Dedifferentiated amniotic fluid mesenchymal stem cell (primary cell): Measurements from ENCODE around the gene ISG15.
A peak's percentile ranks its signal among the peaks of the same experiment; 100 is the strongest.
"Not testable (repeated sequence)": the region's sequence is repeated elsewhere in the genome, so short reads cannot be mapped to it uniquely, and the experiment has no call there.

Experiments used
- DNase-seq: peaks from one replicate; pipeline ENCODE4 v3.0.0-alpha.2; 2016; ENCODE audit errors: extremely low spot score

Gene ISG15

DNA sequence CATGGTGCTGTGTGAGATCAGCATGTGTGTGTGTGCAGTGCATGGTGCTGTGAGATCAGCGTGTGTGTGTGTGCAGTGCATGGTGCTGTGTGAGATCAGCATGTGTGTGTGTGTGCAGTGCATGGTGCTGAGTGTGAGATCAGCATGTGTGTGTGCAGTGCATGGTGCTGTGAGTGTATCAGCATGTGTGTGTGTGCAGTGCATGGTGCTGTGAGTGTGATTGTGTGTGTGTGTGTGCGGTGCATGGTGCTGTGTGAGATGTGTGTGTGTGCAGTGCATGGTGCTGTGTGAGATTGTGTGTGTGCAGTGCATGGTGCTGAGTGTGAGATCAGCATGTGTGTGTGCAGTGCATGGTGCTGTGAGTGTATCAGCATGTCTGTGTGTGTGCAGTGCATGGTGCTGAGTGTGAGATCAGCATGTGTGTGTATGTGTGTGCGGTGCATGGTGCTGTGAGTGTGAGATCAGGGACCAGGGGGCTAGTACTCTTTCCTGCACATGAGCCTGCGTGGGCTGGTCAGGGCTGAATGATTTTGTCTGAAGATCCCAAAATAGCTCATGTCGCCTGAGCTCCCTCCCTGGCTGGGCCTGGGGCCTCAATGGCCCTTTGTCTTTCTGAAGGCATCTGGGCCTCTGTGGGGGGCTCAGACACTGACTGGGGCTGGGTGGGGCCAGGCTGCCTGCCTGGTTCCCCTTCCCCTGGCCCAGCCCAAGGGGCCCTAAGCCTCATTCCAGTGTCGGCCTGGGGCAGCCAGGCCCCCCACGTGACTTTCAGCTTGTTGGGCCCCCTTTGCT is 17.8 kb downstream of the ISG15 start:
- not testable (repeated sequence) for DNase-seq

DNA sequence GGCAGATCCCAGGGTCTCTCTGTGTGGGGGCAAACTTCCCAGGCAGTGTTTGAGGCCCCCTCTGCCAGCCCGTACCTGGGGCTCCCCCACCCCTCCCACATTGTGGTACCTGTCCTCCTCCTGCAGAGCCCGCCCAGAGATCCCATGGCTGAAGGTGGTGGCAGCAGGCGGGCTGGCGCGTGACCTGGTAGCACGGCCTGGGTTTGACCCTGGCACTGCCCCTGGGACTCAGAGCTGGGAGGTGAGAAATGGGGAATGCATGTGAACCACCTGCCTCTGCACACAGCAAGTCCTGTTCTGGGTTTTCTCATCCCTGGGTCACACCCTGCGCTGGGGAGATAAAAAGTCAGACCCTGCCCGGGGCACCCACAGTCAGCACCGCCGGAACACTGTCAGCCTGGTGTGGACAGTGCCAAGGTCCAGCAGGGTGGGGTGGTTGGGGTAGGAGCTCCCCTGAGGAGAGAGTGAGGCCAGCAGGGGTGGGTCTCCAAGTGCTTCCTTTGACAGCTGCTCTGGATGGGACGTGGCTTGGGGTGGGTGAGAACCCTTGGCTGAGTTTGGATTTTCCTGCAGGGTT is 18.4 kb downstream of the ISG15 start:
- no peak for DNase-seq

DNA sequence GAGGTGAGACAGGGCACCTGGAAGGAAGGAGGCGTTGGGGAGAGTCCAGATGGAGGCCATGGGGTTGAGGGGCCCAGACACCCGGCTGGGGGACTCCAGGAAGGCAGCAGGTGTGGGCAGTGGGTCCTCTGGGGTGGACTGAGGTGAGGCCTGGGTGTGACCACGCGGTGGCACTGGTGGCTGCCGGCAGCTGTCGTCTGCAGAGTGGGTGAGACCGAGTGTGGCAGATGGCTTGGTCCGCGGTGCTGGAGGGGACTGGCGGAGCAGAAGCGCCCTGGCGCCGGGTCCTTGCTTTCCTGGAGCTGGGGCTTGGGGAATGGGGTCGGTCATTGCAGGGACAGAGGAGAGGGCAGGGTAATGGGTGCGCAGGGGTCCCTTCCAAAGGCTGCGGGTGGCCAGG is 19.1 kb downstream of the ISG15 start:
- DNase-seq = no peak

DNA sequence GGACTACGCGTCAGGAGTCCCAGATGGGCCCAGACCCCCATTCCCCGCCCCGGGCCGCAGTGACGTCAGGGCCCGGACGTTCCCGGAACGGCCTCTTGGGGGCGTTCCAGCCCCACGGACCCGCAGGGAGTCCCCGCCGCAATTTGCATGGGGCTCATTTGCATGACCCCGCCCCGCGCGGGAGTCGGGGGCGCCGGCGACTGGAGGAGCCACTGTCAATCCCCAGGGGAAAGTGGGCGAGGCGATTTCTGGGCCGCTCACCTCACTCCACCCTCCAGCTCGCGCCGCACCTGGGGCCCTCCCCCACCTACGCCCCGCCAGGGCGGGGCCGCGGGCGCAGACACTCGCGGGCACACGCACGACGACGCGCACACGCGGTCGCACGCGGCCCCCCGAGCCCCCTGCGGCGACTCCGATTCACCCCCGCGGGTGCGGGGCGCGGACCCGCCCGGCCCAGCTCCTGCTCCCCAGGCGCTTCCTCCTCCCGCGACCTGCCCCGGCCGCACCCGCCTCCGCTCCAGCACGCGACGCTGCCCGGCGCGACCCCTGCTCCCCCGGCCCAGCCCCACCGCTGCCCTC is 19.8 kb downstream of the ISG15 start:
- peak; percentile 43 for DNase-seq

DNA sequence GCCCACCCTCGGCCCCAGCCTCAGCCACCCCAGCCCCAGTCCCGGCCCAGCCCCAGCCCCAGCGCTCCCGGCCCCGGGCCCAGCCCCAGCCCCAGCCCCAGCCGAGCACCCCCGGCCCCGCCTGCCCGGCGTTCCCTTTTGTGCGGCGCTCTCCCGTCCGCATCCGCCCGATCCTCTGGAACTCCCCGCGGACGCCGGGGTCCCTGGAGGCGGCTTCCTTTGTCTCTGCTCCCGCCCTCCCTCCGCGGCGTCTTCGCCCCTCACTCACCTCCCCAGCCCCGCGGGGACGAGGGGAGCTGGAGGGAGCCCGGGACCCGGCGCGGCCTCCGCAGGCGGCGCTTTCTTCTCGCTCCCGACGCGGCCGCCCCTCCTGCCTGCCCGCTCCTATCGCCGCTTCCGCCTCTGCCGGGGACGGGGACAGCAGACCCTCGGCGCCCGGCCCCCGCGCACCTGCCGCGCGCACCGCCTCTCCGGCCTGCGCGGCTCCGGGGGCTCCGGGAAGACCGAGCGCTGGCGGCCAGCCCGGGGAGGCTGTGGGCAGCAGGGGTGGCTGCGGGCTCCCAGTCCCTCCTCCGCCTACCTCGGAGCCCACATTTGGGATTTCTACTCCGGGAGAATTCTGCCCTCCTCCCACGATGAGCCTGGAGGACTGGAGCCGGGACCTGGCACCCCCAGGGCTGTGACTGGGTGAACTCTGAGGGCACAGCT is 20.6 kb downstream of the ISG15 start:
- DNase-seq = no peak

DNA sequence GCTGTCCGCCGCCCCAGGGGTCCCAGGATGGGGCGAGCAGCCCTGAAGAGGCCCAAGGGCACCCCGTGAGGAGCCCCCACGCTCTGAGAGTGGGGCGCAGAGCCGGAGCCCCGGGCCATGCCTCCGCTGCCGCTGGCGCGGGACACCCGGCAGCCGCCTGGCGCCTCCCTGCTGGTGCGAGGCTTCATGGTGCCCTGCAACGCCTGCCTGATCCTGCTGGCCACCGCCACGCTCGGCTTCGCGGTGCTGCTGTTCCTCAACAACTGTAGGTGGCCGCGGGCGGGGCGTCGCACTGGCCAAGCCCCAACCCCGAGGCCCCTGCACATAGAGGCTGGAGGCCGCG is 21.1 kb downstream of the ISG15 start:
- no peak for DNase-seq

DNA sequence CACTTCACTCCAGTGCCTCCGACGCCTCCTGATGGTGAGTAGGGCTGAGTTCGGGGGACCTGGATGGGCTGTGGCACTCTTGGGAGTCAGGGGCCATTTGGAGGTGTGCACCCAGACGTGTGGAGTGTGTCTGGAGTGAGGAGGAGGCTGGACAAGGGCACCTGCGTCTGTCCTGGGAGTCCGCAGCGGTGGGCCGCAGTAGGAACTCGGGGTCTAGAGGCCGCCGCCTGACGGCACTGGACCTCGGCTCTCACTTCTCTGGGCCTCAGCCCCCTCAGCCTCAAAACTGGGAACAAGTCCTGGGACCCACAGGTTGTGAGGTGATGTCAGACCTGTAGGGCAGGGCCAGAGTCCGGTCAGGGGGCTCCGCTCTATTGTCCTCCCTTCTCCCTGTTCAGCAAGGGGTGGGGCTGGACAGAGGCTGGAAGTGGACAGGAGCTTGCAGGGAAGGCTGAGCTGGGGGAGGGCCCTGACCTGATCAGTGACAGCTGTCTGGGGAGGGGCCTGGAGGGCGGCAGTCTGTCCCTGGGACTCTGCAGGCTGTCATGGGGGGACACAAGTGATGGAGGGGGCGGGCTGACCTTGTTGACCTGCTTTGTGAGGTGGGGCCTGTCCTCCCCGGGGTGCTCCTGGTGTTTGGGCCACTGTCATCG is 22.1 kb downstream of the ISG15 start:
- no peak for DNase-seq

DNA sequence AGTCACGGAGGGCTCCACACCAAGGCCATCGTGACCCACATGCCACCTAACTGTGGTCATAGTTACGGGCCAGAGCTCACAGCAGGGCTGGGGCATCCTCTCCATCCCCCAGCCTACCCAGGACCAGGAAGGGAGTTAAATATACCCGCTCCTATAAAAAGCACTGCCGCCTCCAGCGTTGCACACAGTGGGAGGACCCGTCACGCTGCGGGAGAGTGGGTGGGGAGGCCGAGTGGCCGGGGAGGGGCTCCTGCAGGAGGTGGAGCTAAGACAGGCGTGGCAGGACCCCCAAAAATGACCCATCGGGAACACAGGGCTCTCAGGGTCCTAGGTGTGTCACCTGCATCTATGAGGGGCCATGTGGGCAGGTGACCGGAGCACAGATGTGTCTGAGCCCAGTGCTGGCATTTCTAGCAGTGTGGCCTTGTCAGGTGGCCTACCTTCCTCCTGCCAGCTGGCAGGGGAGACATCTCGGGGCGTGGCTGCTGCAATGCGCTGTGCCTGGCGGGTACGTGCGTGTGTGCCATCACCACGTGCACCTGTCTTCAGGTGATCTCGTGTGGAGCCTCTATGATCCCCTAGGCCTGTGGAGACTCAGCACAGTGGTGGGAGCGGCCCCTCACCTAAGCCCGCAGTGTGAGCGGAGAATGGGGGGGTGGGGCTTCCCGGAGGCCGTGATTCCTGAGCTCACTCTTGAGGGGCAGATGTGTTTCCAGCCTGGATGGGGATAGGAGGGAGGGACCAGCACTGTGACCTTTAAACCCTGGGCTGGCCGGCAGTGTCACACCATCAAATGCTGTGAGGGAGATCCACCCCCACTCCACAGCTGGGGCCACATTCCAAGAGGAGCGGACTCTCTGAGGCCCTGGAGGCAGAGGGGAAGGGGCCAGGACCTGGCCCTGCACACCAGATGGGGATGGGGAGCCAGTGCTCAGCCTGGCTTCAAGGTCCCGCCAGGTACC is 24.4 kb downstream of the ISG15 start:
- DNase-seq = no peak

DNA sequence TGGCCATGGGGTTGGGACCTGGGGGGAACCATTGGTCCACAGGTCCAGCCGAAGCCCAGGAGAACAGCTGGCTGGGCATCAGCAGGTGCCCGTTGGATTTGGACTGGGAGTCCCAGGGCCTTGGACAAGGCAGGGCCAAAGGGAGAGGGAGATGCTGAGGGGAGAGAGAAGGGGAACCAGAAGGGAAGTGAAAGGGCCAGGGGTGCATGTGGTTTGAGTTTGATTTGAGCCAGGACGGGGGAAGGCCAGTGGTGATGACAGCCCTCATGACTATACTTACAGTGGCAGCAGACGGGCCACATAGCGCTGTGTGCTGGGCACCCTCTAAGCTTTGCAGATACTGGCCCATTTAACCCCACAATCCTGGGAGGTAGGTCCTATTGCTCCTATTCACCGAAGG is 25.4 kb downstream of the ISG15 start:
- DNase-seq = no peak

DNA sequence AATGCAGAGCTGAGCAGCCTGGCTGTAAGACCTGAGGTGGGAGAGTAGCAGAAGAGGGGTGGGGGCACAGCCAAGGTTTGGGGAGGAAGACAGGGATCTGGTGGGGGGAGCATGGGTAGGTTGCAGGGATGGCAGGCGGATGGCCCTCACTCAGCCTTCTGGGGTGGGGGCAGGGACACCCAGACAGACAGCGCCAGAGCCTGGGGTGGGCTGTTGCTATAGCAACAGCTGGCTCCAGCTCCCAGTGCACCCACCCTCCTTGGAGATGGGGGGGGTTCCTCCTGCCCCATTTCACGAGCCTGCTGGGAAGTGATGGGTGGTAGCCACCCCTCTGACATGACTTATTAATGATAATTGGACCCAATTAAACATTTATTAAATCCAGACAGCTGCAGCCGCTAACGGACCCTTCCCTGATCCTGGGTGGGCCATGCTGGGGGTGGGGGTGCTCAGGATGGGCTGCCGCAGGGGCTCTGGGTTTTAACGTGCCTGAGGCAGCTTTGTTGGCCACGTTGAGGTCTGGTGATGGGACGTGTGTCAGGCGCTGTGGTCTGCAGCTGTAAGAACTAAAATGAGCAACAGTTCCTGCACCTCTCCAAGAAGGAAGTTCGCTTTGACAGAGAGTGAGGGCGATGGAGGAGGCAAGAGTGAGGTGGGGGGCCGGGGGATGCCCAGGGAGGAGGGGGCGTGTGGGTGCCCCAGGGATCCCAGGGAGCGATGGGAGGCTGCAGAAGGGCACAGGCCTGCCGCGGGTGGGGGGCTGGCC is 26.0 kb downstream of the ISG15 start:
- DNase-seq = no peak

DNA sequence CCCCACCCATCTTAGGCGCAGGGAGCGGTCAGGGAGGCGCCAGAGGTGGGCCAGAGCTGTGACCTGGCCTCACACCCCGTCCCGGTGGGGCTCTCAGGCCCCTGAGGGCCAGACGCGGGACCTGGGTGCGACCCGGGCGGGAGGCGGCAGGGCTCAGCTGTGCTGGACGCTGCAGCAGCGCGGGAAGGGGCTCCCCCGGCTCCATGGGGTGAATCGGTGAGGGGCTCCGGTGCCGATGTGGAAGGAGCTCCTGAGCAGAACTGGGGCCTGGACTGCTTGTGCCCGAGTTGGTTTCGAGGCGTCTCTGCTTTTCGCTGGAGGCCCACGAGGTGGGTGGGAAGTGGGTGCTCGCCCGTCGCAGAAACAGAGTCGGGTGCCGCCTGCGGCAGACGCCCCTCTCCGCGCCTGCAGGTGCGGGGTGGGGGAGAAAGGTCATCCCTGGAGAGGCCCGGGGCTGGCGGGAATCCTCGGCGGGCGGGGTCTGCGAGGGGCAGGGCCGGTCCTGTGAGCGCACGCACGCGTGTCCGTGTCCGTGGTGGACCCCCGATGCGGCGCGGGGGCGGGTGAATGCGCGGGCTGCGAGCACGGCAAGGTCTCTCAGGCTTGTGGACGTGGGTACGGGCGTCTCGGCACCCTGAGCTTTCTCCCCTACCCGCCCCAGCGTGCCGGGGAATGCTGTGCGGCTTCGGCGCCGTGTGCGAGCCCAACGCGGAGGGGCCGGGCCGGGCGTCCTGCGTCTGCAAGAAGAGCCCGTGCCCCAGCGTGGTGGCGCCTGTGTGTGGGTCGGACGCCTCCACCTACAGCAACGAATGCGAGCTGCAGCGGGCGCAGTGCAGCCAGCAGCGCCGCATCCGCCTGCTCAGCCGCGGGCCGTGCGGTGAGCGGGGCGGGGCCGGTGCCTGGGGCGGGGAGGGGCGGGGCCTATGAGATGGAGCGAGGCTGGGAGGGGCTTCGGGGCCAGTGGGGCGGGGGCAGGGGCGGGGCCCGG is 27.0 kb downstream of the ISG15 start:
- DNase-seq = peak; percentile 44

DNA sequence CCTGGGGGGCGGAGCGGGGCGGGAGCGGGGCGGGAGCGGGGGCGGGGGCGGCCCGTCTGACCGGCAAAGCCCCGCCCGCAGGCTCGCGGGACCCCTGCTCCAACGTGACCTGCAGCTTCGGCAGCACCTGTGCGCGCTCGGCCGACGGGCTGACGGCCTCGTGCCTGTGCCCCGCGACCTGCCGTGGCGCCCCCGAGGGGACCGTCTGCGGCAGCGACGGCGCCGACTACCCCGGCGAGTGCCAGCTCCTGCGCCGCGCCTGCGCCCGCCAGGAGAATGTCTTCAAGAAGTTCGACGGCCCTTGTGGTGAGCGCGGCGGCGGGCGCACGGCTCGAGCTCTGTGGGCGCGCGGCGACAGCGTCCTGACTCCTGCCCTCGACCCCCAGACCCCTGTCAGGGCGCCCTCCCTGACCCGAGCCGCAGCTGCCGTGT is 27.8 kb downstream of the ISG15 start:
- DNase-seq = no peak

DNA sequence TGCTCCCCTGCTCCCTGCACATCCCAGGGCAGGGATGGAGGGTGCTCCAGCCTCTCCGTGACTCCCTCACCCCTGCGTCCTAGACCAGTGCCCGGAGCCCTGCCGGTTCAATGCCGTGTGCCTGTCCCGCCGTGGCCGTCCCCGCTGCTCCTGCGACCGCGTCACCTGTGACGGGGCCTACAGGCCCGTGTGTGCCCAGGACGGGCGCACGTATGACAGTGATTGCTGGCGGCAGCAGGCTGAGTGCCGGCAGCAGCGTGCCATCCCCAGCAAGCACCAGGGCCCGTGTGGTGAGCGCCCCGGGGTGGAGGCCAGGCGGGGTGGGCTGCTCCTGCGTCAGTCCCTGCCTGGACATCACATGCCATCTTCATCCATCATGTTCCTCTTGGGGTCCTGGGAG is 28.6 kb downstream of the ISG15 start:
- DNase-seq = no peak

DNA sequence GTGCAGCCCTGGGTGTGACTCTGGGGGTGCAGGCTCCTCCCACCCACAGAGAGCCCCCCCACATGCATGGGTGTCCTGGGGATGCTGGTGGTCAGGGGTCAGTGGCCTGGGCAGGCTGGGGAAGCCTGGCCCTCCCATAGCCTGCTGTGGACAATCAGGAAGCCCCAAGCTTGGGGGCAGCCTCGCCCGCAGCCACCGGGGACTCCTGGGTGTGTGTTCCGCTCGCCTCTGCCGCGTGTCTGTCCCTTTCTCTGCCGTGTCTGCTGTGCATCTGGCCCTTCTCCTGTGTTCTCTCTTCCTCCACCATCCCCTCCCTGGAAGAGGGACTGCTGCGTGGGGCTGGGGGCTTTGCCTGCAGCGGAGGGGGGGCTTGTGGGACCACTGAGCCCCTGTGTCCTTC is 29.5 kb downstream of the ISG15 start:
- DNase-seq = no peak

DNA sequence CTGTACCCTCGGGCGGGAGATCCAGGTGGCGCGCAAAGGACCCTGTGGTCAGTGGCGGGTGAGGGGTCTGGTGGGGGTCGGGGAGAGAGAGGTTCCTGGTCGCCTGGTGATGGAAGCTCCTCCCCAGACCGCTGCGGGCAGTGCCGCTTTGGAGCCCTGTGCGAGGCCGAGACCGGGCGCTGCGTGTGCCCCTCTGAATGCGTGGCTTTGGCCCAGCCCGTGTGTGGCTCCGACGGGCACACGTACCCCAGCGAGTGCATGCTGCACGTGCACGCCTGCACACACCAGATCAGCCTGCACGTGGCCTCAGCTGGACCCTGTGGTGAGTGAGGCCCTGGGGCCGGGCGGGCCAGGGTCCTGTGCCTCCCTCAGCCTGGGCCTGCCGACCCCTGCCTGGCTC is 30.1 kb downstream of the ISG15 start:
- DNase-seq = no peak

DNA sequence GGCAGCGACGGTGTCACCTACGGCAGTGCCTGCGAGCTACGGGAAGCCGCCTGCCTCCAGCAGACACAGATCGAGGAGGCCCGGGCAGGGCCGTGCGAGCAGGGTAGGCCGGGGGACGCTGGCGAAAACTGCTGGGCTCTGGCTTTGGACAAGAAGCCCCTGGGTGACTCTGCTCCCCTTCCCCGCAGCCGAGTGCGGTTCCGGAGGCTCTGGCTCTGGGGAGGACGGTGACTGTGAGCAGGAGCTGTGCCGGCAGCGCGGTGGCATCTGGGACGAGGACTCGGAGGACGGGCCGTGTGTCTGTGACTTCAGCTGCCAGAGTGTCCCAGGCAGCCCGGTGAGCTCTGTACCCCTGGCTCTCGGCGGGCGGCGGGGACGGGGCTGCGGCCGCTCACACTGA is 30.6 kb downstream of the ISG15 start:
- no peak for DNase-seq

DNA sequence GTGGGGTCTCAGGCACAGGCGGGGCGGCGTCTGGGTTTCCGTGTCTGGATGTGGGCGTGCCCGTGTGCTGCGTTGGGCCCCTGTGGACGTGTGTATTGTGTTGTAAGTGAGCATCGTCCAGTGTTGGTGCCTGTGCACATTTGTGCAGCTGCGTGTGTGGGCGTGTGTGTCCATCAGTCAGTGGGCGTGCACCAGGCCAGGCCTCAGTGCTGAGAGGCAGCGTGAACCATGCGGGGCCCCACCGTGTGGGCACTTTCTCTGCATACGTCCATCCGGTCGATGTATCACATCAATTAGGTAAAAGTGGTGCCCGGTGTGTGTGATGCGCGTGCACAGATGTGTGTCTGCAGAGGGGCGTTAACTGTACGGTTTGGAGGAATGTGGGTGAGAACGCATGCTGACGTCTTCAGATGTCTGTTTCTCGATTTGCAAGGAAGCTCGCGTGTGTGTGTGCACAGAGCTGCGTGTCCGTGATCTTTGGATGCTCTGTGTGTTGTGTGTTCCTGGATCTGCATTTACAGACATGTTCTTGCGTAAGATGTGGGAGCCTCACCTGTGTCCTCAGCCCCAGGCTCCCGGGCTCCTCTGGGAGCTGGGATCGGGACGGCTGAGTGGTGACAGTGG is 31.3 kb downstream of the ISG15 start:
- no peak for DNase-seq

DNA sequence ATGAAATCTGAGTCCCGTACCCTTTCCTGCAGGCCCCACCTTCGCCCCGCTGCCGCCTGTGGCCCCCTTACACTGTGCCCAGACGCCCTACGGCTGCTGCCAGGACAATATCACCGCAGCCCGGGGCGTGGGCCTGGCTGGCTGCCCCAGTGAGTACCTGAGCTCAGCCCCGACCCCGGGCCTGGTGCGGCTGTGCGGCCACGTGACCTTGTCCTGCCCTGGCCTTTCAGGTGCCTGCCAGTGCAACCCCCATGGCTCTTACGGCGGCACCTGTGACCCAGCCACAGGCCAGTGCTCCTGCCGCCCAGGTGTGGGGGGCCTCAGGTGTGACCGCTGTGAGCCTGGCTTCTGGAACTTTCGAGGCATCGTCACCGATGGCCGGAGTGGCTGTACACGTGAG is 31.8 kb downstream of the ISG15 start:
- no peak for DNase-seq

DNA sequence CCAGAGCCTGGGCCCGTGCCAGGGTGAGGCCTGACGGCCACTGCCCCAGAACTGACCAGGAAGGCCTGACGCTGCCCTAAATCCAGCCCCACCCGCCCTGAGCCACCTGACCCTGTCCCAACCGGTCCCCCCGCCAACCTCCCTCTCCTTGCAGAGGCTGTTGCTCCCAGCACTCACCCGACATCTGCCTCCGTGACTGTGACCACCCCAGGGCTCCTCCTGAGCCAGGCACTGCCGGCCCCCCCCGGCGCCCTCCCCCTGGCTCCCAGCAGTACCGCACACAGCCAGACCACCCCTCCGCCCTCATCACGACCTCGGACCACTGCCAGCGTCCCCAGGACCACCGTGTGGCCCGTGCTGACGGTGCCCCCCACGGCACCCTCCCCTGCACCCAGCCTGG is 32.9 kb downstream of the ISG15 start:
- no peak for DNase-seq
